Liver (tissue), 9 donors: ENCODE measurements around the gene LRRC7. TPM values are rescaled to one million over a fixed set of nuclear protein-coding genes. Genes with fewer than 3 reads are reported as not detected.
"Not testable (repeated sequence)": the region's sequence is repeated elsewhere in the genome, so short reads cannot be mapped to it uniquely, and the experiment has no call there.

Experiments used
- DNase-seq: peaks from one replicate; pipeline ENCODE4 v3.0.0-alpha.2; 2017; ENCODE audit warnings: low spot score
- H3K27ac ChIP-seq, 2 donors: one replicate each; pipeline ENCODE4 v1.7.0; 2013; ENCODE audit warnings: inconsistent platforms in 2 of 2, low read length in 2 of 2, control low read depth in 1 of 2, low read depth in 1 of 2, mild to moderate bottlenecking in 1 of 2
- H3K27me3 ChIP-seq, 4 donors: one replicate each; pipeline versions ENCODE4 v1.6.1 to v1.7.0; 2013; ENCODE audit warnings: low read length in 3 of 4, inconsistent platforms in 1 of 4, mild to moderate bottlenecking in 1 of 4, moderate library complexity in 1 of 4; ENCODE audit not compliant: control insufficient read depth in 4 of 4, insufficient read depth in 4 of 4
- H3K36me3 ChIP-seq, 4 donors: one replicate each; pipeline versions ENCODE4 v1.6.1 to v1.7.0; 2013; ENCODE audit warnings: low read length in 3 of 4, mild to moderate bottlenecking in 3 of 4, low read depth in 1 of 4, moderate library complexity in 1 of 4; ENCODE audit not compliant: control insufficient read depth in 4 of 4, insufficient read depth in 3 of 4
- H3K4me1 ChIP-seq, 4 donors: one replicate each; pipeline versions ENCODE4 v1.6.1 to v1.7.0; 2013; ENCODE audit warnings: low read length in 3 of 4, mild to moderate bottlenecking in 3 of 4, moderate library complexity in 1 of 4; ENCODE audit not compliant: control insufficient read depth in 4 of 4, insufficient read depth in 4 of 4
- H3K4me3 ChIP-seq, 3 donors: one replicate each; pipeline versions ENCODE4 v1.6.1 to v1.7.0; 2013; ENCODE audit warnings: low read length in 3 of 3, control low read depth in 1 of 3, low read depth in 1 of 3, mild to moderate bottlenecking in 1 of 3
- H3K9ac ChIP-seq, 2 donors: one replicate each; pipeline ENCODE4 v1.7.0; 2013; ENCODE audit warnings: low read length in 2 of 2, mild to moderate bottlenecking in 2 of 2, moderate library complexity in 2 of 2, control low read depth in 1 of 2, low read depth in 1 of 2
- H3K9me3 ChIP-seq, 4 donors: one replicate each; pipeline versions ENCODE4 v1.6.1 to v1.7.0; 2013; ENCODE audit warnings: low read length in 3 of 4; ENCODE audit not compliant: control insufficient read depth in 4 of 4
- ATF3 ChIP-seq: IDR thresholded peaks from 2 replicates; pipeline ENCODE4 v1.6.1; 2016; ENCODE audit warnings: antibody characterized with exemption
- EGR1 ChIP-seq, 2 donors: IDR thresholded peaks; 2 replicates each; pipeline ENCODE4 v1.6.1; 2016 to 2018; ENCODE audit warnings: antibody characterized with exemption in 2 of 2, low read depth in 2 of 2
- FOXA1 ChIP-seq: IDR thresholded peaks from 2 replicates; pipeline ENCODE4 v1.6.1; 2016; ENCODE audit warnings: antibody characterized with exemption
- FOXA2 ChIP-seq: IDR thresholded peaks from 2 replicates; pipeline ENCODE4 v1.6.1; 2016; ENCODE audit warnings: antibody characterized with exemption
- GABPA ChIP-seq, 2 donors: IDR thresholded peaks in 1 of 2; conservative IDR thresholded peaks in 1 of 2; 2 replicates each; pipeline ENCODE4 v1.6.1; 2016; ENCODE audit warnings: antibody characterized with exemption in 2 of 2, mild to moderate bottlenecking in 1 of 2, moderate library complexity in 1 of 2
- HNF4A ChIP-seq, 2 donors: conservative IDR thresholded peaks; 2 replicates each; pipeline ENCODE4 v1.6.1; 2016; ENCODE audit warnings: antibody characterized with exemption in 2 of 2, mild to moderate bottlenecking in 2 of 2
- HNF4G ChIP-seq: IDR thresholded peaks from 2 replicates; pipeline ENCODE4 v1.6.1; 2016; ENCODE audit warnings: antibody characterized with exemption
- MAX ChIP-seq: IDR thresholded peaks from 2 replicates; pipeline ENCODE4 v1.6.1; 2016; ENCODE audit warnings: antibody characterized with exemption
- NR2F2 ChIP-seq: IDR thresholded peaks from 2 replicates; pipeline ENCODE4 v1.6.1; 2016; ENCODE audit warnings: antibody characterized with exemption
- RXRA ChIP-seq, 2 donors: IDR thresholded peaks; 2 replicates each; pipeline ENCODE4 v1.6.1; 2017 to 2018; ENCODE audit warnings: antibody characterized with exemption in 2 of 2, mild to moderate bottlenecking in 1 of 2
- SP1 ChIP-seq: IDR thresholded peaks from 2 replicates; pipeline ENCODE4 v1.6.1; 2018; ENCODE audit warnings: antibody characterized with exemption, mild to moderate bottlenecking
- TAF1 ChIP-seq: conservative IDR thresholded peaks from 2 replicates; pipeline ENCODE4 v1.6.1; 2016; ENCODE audit warnings: antibody characterized with exemption, mild to moderate bottlenecking
- WGBS: extraction: QIAGEN DNeasy Blood & Tissue Kit; methylation state at CpG from one replicate; pipeline ENCODE4 v1.1.7; 2013; 5-methylcytosine and 5-hydroxymethylcytosine counted together
- polyA plus RNA-seq, 2 donors: library from polyadenylated mRNA; stranded (reverse) in 1 of 2; unstranded in 1 of 2; fragments of 200-250 nt in 1 of 2; fragments of >200 nt in 1 of 2; fragmentation: Nextera tagmentation in 1 of 2; extraction: Ambion mirVana in 1 of 2; gene quantifications; one replicate each; pipeline versions ENCODE4 v1.2.1 to v1.2.3, GENCODE V29; 2013 to 2015
- total RNA-seq, 2 donors: library from RNA; depleted of rRNA; stranded (reverse); fragments of >200 nt; gene quantifications; one replicate each; pipeline ENCODE4 v1.2.3, GENCODE V29; 2014
- TF ChIP-seq, protein P1 (sequence below): fragments of 150-350 bp; IDR thresholded peaks from 2 replicates; pipeline ENCODE4 v1.5.1; 2017; ENCODE audit warnings: improper control_type of control experiment, low read depth, low read length; ENCODE audit not compliant: missing input control
- donor health status: healthy.
- donor health status: healthy.
- donor health status: healthy.
- donor health status: healthy.
- donor health status: healthy.

The LRRC7 gene
- total and polyA plus RNA-seq, 4 donors = 0.08 to 1.1 (median 0.67) TPM

- TF ChIP-seq, protein P1, sequence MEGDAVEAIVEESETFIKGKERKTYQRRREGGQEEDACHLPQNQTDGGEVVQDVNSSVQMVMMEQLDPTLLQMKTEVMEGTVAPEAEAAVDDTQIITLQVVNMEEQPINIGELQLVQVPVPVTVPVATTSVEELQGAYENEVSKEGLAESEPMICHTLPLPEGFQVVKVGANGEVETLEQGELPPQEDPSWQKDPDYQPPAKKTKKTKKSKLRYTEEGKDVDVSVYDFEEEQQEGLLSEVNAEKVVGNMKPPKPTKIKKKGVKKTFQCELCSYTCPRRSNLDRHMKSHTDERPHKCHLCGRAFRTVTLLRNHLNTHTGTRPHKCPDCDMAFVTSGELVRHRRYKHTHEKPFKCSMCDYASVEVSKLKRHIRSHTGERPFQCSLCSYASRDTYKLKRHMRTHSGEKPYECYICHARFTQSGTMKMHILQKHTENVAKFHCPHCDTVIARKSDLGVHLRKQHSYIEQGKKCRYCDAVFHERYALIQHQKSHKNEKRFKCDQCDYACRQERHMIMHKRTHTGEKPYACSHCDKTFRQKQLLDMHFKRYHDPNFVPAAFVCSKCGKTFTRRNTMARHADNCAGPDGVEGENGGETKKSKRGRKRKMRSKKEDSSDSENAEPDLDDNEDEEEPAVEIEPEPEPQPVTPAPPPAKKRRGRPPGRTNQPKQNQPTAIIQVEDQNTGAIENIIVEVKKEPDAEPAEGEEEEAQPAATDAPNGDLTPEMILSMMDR = no peak
- TF ChIP-seq SP1 (no peak), ATF3 (no peak), RXRA (IDR thresholded peaks at IDR 0.05) (no peak)
Observed at GRCh38 chr1:69920426-69920825, 352.7 kb downstream of the LRRC7 start (continued).

DNA sequence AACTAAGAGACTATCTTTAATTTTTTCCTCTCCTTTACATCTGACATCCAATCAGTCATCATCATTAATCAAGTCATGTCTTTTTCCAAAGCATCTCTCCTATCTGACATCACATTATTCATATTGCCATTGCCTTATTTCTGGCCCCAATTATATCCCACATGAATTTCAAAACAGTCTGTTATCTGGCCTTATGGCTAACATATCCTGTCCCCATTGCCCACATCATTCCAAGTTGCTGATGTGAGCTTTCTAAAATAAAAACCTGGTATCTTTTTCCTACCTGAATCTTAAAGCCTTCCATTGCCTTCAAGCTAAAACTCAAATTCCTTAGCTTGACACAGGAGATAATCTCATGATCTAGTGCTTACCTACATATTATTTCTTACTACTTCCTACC lies 353.8 kb downstream of the LRRC7 start:
- Histone ChIP-seq H3K4me1 (no peaks in the 10 kb centered on the region), H3K9me3 (peaks cover 0 to 3% (median 0%) of the 10 kb centered on the region in 4 donors), H3K27me3 (no peaks in the 10 kb centered on the region), H3K27ac (no peak overlapping the region), H3K36me3 (no peaks in the 10 kb centered on the region), H3K9ac (no peak overlapping the region), H3K4me3 (no peak overlapping the region)
- no peak for DNase-seq
- no peak for TF ChIP-seq RXRA (IDR thresholded peaks at IDR 0.05)
- TF ChIP-seq GABPA (IDR thresholded peaks at IDR 0.05 in 1 of 2, conservative IDR thresholded peaks at IDR 0.05 in 1 of 2) = no peak
- TF ChIP-seq EGR1 (IDR thresholded peaks at IDR 0.05; ENCODE audit: low read depth in 2 of 2) = no peak
- TF ChIP-seq MAX = no peak

- H3K9ac ChIP-seq, H3K9me3 ChIP-seq, DNase-seq, H3K4me3 ChIP-seq, H3K27ac ChIP-seq, H3K27me3 ChIP-seq, H3K36me3 ChIP-seq, H3K4me1 ChIP-seq: not testable (repeated sequence)
- 83% methylated on average over 13 of the region's 14 CpGs for WGBS
Observed at GRCh38 chr1:69928234-69928633, 360.5 kb downstream of the LRRC7 start.

DNA sequence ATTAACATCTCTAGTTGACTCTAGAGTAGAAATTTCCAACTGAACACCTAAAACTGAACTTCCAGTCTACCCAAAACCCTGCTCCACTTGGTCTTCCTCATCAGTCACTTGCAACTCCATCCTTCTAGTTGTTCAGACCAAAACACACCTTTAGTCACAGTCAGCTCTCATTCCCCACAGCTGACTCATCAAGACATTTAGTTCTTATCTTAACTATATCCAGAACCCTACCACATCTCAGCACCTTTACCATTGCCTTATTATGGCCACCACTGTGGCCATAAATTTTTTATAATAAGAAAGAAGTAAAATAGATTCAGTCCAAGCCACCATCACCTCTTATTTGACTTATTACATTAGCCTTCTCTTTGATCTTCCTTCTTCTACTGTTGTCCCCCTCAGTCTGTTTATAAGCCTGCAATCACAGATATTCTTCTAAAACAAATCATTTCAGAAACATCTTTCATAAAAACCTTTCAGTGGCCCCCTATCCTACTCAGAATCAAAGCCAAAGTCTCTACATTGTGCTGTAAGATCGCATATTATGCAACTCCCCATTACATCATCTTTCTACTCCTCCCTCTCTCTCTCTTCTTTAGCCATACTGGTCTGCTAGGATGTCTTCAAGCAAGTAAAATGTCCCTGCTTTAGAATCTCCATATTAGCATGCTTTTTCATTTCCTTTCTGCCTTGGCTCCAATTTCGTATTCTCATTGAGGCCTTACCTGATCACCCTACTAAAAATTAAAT lies 361.8 kb downstream of the LRRC7 start:
- Histone ChIP-seq H3K27me3 (no peaks in the 10 kb centered on the region), H3K9ac (no peak overlapping the region), H3K4me1 (no peaks in the 10 kb centered on the region), H3K27ac (no peak overlapping the region), H3K9me3 (no peaks in the 10 kb centered on the region), H3K36me3 (no peaks in the 10 kb centered on the region), H3K4me3 (no peak overlapping the region)
- DNase-seq = no peak
- 67% methylated on average over 2 of the region's 2 CpGs for WGBS
- TF ChIP-seq TAF1 (no peak), NR2F2 (no peak), HNF4G (no peak), FOXA1 (no peak), FOXA2 (no peak), ATF3 (no peak), HNF4A (conservative IDR thresholded peaks at IDR 0.05) (no peak)
- TF ChIP-seq, protein P1 = no peak
